ENCODE results near the gene CAMTA1.
"Not testable (repeated sequence)": the region's sequence is repeated elsewhere in the genome, so short reads cannot be mapped to it uniquely, and the experiment has no call there.

Gene CAMTA1

DNA sequence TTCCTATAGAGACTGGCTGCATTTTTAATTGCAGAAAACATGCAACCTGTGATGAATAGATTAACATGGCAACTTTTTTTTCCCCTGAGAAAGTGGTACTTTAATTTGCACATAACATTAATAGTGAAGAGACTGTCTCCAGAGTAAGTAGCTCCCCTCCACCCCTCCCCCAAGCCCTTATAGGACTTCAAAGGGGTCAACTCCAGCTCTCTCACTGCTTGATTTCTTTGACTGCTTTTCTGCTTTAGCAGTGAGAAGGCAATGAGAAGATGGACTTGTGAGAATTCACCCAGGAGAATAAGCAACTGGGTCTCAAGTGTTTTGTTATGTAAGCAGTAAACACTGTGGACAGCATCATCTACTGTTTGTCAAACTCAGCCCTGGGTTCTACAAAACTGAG is 355.0 kb downstream of the CAMTA1 start:
- Histone ChIP-seq H3K4me2 (ENCODE audit: low read depth, low read length, poor library complexity, severe bottlenecking) (no peak overlapping the region), H3K9me2 (replicated peaks; ENCODE audit: insufficient read depth, low read length) (no peaks in the 10 kb centered on the region), H3K27ac (ENCODE audit: low read depth, low read length) (no peak overlapping the region), H3K9me3 (ENCODE audit: insufficient read depth, low read length) (no peaks in the 10 kb centered on the region), H3K27me3 (ENCODE audit: low read length) (no peaks in the 10 kb centered on the region), H4K20me1 (ENCODE audit: low read depth, low read length) (no peaks in the 10 kb centered on the region), H3K79me2 (ENCODE audit: insufficient read depth, low read length) (no peaks in the 10 kb centered on the region), H3K36me3 (ENCODE audit: low read length) (no peaks in the 10 kb centered on the region), H3K4me3 (ENCODE audit: insufficient read depth, low read length, poor library complexity, severe bottlenecking) (no peak overlapping the region), H3K9ac (ENCODE audit: low read length) (no peak overlapping the region), H3F3A (ENCODE audit: insufficient read depth) (no peaks in the 10 kb centered on the region), H2AFZ (ENCODE audit: low read depth, low read length, severe bottlenecking) (no peak overlapping the region)
- no peak for TF ChIP-seq EZH2phosphoT487 (conservative IDR thresholded peaks at IDR 0.05; ENCODE audit: low read length)
- TF ChIP-seq, protein P1, sequence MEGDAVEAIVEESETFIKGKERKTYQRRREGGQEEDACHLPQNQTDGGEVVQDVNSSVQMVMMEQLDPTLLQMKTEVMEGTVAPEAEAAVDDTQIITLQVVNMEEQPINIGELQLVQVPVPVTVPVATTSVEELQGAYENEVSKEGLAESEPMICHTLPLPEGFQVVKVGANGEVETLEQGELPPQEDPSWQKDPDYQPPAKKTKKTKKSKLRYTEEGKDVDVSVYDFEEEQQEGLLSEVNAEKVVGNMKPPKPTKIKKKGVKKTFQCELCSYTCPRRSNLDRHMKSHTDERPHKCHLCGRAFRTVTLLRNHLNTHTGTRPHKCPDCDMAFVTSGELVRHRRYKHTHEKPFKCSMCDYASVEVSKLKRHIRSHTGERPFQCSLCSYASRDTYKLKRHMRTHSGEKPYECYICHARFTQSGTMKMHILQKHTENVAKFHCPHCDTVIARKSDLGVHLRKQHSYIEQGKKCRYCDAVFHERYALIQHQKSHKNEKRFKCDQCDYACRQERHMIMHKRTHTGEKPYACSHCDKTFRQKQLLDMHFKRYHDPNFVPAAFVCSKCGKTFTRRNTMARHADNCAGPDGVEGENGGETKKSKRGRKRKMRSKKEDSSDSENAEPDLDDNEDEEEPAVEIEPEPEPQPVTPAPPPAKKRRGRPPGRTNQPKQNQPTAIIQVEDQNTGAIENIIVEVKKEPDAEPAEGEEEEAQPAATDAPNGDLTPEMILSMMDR (IDR thresholded peaks at IDR 0.05; ENCODE audit: insufficient read depth, low read length, poor library complexity, severe bottlenecking), result no peak

DNA sequence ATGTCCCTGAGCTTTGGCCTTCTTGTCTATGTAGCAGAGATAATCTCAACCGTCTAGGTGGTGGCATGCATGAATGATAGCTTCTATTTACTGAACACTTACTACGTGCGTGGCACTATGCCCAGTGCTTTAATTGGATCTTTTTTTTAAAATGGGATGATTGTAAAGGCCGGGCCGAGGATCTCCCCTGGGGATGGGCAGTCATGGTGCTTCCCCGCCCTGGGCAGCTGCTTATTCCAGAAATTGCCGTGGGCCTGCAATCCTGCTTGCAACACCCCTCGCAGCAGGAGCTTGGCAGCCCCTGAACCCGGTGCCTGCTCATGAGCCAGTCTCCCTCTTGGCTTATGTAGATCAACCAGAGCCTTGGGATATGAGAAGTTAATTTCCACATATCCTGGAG is 360.7 kb downstream of the CAMTA1 start:
- Histone ChIP-seq H2AFZ (ENCODE audit: low read depth, low read length, severe bottlenecking) (no peak overlapping the region), H3F3A (ENCODE audit: insufficient read depth) (no peaks in the 10 kb centered on the region), H3K36me3 (ENCODE audit: low read length) (no peaks in the 10 kb centered on the region), H3K27ac (ENCODE audit: low read depth, low read length) (no peak overlapping the region), H3K27me3 (ENCODE audit: low read length) (no peaks in the 10 kb centered on the region), H3K9ac (ENCODE audit: low read length) (no peak overlapping the region), H3K79me2 (ENCODE audit: insufficient read depth, low read length) (no peaks in the 10 kb centered on the region), H4K20me1 (ENCODE audit: low read depth, low read length) (no peaks in the 10 kb centered on the region), H3K4me2 (ENCODE audit: low read depth, low read length, poor library complexity, severe bottlenecking) (no peak overlapping the region), H3K4me3 (ENCODE audit: insufficient read depth, low read length, poor library complexity, severe bottlenecking) (no peak overlapping the region), H3K9me3 (ENCODE audit: insufficient read depth, low read length) (no peaks in the 10 kb centered on the region), H3K9me2 (replicated peaks; ENCODE audit: insufficient read depth, low read length) (no peaks in the 10 kb centered on the region)
- TF ChIP-seq, protein P1 (IDR thresholded peaks at IDR 0.05; ENCODE audit: insufficient read depth, low read length, poor library complexity, severe bottlenecking), result no peak

DNA sequence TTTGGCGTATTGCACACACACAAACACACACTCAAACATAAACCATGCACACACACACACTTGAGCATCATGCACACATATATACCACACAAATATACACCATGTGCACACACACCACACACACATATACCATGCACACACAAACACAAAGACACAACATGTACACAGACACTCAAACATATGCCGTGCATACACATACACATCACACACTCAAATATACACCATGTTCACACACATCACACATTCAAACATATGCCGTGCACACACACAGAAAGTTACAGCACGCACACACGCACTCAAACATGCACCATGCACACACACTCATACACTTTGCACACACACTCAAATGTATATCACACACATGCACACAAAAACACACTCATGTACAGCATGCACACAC is 361.5 kb downstream of the CAMTA1 start:
- Histone ChIP-seq H2AFZ (ENCODE audit: low read depth, low read length, severe bottlenecking) (no peak overlapping the region), H3K4me3 (ENCODE audit: insufficient read depth, low read length, poor library complexity, severe bottlenecking) (no peak overlapping the region), H3K36me3 (ENCODE audit: low read length) (no peaks in the 10 kb centered on the region), H3K79me2 (ENCODE audit: insufficient read depth, low read length) (no peaks in the 10 kb centered on the region), H3K4me2 (ENCODE audit: low read depth, low read length, poor library complexity, severe bottlenecking) (no peak overlapping the region), H3K9ac (ENCODE audit: low read length) (no peak overlapping the region), H3K9me2 (replicated peaks; ENCODE audit: insufficient read depth, low read length) (no peaks in the 10 kb centered on the region), H3F3A (ENCODE audit: insufficient read depth) (no peaks in the 10 kb centered on the region), H3K9me3 (ENCODE audit: insufficient read depth, low read length) (no peaks in the 10 kb centered on the region), H4K20me1 (ENCODE audit: low read depth, low read length) (no peaks in the 10 kb centered on the region), H3K27me3 (ENCODE audit: low read length) (no peaks in the 10 kb centered on the region), H3K27ac (ENCODE audit: low read depth, low read length) (no peak overlapping the region)
- TF ChIP-seq, protein P1 (IDR thresholded peaks at IDR 0.05; ENCODE audit: insufficient read depth, low read length, poor library complexity, severe bottlenecking), result no peak
- no peak for TF ChIP-seq EZH2phosphoT487 (conservative IDR thresholded peaks at IDR 0.05; ENCODE audit: low read length)

DNA sequence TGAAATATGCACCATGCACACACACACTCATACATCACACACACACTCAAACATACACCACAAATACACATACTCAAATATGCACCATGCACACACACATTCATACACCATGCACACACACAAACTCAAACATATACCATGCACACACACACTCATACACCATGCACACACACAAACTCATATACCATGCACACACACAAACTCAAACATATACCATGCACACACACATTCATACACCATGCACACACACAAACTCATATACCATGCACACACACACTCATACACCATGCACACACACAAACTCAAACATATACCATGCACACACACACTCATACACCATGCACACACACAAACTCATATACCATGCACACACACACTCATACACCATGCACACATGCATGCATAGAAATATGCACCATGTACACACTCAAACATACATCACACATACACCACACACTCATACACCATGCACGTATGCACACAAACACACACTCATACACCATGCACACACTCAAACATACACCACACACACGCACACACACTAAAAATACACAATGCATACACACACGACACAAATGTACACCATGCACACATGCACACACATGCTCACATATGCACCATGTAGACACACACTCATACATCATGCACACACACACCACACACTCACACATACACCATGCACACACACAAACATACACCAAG is 362.5 kb downstream of the CAMTA1 start:
- not testable (repeated sequence) for H3K36me3 ChIP-seq (ENCODE audit: low read length); H3K9ac ChIP-seq (ENCODE audit: low read length); H3K4me3 ChIP-seq (ENCODE audit: insufficient read depth, low read length, poor library complexity, severe bottlenecking); H3K4me2 ChIP-seq (ENCODE audit: low read depth, low read length, poor library complexity, severe bottlenecking); H2AFZ ChIP-seq (ENCODE audit: low read depth, low read length, severe bottlenecking); H3K79me2 ChIP-seq (ENCODE audit: insufficient read depth, low read length); H3K27me3 ChIP-seq (ENCODE audit: low read length); H4K20me1 ChIP-seq (ENCODE audit: low read depth, low read length); H3K27ac ChIP-seq (ENCODE audit: low read depth, low read length); H3F3A ChIP-seq (ENCODE audit: insufficient read depth); H3K9me3 ChIP-seq (ENCODE audit: insufficient read depth, low read length); H3K9me2 ChIP-seq (replicated peaks; ENCODE audit: insufficient read depth, low read length)

All from SU-DHL-6 (cell line).